COR-L47 (cell line): ENCODE measurements around the gene DTNB.

Source experiments
- DNase-seq: peaks from one replicate; lab custom pipeline; 2025; lab: John Stamatoyannopoulos, UW

DTNB gene

DNA sequence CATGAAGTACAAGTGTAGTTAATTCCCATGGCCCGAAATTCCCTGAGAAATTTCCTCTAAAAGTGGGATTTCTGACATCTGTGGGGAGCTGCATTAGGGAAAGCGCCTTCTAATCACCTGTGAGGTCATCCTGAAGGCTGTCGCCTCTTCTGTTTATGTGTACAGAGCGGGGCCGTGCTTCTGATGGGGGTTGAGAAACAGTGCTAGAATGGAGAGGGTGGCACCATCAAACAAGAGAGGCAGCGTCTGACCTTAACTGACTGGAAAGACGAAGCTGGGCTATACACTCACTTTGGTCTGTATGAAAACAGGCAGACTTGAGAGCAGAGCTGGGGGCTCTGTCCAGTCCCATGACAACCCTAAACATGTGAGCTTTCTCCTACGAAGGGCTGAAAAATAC, 287.5 kb downstream of the DTNB start:
- no peak for DNase-seq

DNA sequence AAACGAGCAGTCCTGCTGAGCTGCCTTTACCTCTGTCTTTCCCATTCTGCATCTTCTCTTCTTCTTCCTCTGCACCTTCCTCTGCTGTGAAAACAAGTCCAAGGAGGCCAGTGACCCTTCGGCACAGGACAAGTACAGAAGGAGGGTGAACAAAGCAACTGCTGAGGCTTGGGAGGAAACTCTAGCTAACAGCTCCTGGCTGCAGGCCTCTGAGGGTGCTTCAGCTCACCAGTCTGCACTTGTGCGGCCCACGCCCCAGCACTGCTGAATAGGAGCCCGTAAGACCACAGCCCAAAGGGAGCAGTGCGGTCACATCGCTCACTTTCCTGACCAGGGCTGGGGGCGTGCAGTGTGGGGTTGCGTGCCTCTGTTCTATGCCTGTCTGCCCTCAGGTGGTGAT, 289.6 kb downstream of the DTNB start:
- DNase-seq = no peak

DNA sequence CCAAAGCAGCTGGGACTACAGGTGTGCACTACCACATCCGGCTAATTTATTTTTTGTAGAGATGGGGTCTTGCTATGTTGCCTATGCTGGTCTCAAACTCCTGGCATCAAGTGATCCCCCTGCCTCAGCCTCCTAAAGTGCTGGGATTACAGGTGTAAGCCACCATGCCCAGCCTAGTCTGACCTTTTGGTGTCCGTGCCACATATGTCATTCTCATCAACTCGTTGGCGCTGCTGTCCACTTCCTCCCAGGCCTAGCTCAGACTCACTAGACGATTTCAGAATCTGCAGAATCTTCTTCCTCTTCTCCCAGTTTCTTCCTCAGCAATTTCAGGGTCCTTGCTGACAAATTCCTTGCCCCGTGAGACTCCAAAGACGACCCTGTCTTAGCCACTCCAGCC, 291.9 kb downstream of the DTNB start:
- no peak for DNase-seq

DNA sequence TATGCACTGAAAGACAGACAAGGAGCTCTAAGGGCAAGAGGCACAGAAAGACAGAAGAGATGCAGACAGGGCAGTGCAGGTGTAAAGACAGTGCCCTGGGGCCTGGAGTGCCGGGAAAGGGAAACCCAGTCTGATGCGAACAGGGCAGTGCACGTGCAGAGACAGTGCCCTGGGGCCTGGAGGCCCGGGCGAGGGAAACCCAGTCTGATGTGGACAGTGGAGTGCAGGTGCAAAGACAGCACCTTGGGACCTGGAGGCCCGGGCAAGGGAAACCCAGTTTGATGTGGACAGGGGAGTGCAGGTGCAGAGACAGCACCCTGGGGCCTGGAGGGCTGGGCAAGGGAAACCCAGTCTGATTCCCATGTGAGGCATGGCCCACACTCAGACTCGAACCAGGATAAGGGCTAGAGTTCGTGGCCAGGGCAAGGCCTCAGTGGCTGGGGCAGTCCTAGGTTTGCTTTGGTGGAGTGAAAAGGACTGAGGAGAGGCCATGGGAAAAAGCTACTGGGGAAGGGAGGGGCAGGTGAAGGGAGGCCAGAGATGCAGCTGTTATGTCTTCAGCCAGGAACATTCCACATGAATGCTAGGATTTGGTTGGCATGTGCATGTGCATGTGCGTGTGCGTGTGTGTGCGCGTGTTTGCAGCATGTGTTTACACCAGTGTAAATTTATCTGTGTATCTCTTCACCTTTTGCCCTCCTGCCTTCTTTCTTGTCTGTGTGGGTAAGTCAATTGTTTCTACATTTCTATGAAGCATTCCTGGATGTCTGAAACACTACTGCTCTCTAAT, 292.6 kb downstream of the DTNB start:
- no peak for DNase-seq

DNA sequence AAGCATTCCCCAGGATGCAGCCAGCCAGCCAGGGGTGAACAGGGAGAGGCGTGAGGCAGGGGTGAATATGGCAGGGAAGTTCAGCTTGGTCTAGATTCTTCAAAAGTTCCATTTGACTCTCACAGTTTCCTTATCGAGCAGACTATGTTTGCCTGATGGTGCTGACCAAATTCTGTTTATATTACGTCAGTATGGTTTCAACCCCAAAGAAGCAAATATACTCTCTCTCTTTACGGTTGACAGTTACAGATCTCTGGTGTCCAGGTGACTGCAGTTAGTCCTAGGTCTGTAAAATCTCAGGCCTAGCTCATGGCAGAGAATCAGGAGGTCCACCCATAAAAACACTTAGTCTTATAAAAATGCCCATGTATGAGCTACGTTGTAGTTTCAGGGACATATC, 293.4 kb downstream of the DTNB start:
- no peak for DNase-seq

DNA sequence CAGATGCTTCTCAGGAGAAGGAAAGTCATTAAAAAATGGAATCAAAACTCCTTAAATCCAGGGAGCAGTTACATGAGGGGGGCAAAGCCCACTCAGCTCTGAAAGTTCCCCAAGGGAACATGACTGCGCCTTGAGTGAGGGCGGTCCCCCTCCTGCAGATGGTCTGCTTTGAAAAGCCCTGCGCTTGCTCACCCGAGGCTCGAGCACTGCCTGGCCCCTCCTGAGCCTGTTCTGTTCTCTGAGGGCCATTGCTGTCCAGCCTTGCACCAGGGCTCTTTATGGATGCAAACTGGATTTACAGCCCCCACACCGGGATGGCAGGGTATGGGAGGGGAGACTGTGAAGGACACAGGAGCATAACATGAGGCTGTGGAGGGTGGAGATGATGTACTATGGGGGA, 293.8 kb downstream of the DTNB start:
- DNase-seq = no peak

DNA sequence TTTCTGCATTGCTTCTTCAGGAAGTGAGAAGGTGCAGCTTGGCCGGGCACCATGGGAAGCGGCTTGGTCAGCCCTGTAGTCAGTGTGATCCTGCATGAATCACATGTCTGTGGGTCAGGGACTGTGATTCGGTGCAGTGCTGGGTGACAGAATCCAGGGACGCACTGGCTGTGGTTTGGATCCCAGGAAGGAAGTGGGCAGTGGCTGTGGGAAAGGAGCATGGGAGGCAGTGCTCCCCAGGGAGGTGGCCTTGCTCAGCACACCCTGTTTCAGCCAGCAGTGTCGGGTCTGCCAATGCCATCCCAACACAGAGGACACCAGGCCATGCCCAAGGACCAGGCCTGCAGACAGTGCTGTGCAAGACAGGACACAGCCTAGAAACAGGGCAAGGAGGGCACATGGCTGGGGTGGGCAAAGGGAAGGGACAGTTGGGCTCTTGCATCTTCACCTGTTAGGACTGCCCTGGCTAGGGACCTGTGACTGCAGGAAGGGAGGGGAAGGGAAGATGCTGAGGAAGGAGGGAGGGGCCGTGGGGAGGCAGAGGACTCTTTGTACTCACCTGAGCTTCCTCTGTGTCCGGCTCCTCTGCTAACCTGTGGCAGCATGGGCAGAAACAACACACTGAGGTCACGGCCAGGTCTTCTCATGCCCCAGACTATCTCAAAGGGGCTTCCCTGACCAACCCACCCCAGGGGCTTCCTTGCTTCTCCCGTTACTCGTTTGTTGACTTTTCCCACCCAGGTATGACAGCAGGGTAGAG, 294.5 kb downstream of the DTNB start:
- no peak for DNase-seq

DNA sequence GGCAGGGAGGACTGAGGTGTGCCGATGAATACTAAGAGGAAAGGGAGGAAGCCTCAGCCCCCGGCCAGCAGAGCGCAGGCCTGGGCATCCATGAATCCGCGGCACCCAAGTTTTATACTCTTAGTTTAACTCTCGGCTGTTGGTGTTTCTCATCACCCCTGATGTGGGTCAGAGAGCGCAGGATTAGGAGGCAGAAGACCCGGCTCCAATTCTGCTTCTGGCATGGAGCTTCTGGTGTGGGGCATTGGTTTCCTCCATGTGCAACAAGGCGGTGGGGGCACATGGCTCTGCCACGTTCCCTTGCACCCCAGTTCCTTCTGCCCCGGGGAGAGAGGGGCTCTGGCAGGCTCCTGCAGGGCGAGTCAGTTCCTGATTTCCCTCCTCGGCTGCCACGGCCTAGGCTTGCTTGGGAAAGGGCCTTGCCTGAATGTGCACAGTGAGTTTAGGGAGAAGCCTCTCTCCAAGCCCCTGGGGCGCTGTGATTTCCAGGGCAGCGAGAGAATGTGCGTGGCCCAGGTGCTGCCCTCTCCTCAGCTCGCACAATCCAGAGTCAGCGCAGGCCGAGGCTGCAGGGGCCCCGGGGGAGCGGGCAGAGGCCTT, 295.5 kb downstream of the DTNB start:
- no peak for DNase-seq

DNA sequence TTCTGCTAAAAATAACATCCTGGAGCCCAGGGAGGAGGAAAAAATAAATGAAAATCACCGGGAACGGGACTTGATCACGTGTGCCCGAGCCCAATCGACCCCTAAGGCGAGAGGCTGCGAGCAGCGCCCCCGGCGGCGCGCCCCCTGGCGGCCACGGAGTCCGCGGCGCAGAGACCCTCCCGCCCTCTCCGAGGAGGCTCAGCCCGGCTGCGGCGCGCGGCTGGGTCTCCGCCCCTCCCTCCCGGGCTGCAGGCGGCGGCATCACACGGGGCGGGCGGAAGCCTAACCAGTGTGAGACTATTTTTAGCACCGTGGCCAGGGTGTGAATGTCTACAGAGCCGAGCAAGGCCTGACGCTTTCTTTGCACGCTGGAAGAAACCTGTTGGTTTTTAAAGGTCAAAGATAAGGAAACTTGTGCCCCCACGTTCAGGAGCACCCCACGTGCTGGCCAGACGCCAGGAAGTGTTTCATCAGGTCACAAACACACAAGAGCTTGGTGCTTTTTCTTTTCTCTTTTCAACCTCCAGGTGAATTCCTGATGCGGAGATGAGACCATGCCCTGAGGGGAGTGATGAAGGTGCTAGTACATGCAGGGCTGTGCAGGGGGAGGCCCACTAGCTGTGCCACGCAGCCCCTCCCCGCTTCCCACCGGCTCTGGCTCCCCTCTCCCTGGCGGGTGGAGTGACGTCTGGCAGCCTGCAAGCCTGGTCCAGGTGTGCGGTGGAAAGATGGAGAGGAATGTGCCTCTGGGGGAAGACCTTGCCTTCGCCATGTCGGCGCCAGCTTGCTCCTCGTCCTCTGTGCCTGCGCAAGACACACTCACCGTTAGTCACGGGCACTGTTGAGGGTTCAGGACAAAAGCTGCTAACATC, 296.4 kb downstream of the DTNB start:
- peak; percentile 93 for DNase-seq

DNA sequence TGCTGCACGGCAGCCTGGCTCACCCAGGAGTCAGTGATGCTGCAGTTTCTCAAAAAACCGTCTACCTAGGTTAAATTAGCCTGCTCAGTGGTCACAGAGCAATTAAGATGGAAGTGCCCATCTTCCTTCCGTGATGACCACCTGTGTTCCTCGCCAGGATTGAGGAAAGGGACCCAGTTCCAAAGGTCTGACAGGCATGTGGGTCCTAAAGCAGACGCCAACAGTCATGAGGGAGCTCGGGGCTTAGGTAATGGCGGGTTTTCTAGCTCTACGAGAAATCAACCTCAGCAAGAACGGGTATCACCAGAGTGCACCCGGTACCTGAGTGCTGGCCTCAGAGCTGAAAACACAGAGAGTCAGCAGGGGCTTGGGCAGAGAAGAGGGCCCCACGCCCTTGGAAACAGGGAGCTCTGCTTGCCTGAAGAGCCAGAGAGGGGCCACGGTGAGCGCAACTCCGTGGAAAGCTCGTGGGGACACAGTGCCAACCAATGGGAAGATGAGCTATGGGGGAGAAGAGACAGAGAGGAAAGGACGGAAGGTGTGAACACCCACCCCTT, 297.3 kb downstream of the DTNB start:
- DNase-seq = no peak

DNA sequence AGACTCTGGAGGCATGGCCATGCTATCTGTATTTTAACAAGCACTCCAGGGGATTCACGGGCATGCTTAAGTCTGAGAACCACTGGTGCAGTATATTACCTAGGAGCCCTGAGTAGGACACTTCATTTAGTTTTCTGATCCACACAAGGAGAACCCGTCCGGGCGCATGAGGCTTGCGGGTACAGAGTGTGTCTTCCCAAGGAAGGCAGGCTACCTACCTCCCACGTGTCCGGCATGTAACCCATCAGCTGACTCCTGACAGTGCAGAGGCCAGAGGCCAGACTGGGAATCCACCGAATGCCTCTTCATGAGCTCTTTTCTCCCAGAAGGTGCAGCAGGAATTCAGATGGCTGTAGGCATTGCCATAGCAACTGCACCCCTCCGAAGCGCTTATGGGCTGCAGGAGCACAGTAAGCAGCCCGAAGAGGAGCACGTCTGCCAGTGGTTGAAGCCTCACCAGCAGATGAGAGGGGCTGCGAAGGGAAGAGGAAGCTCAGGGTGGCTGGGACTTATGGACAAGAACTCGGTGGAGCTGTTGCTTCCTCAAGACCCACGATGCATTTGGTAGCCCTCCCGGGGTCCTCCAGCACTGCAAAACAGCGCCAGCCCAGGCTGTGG, 297.9 kb downstream of the DTNB start:
- no peak for DNase-seq

DNA sequence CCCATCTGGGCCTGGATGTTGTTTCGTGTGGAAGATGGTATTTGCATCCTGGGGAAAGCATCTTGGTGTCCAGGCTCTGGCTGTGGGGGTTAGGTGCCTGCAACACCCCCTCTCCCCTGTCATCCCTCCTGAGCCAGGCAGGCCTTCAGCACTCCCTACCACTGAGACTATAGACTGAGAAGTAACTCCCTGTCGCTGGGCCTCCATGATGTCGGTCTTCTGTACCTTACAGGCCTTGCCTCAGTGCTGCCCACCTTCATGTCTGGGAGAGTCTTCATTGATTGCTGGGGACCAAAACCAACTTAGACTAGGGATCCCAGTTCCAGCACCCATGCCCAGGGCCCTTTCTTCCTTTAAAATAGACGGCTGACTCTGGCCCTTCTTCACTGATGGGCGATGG, 298.6 kb downstream of the DTNB start:
- DNase-seq = no peak

DNA sequence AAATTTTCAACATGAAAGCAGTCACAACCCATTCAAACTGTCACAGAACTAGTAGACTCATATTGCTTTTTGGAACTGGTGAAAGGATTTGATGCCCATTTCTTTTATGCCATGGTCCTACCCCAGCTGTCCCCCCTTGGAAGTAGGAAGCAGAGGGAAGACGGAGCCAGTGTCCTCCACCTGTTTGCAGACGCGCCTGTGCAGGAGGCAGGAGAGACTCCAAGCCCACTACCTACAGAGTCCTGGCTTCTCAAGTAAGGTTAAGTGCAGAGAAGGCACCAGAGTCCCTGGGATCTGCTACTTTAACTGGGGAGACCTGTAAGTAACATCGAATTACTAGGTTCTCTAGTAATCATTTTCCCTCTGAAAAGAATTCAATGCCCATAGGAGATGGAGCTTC, 299.0 kb downstream of the DTNB start:
- no peak for DNase-seq

DNA sequence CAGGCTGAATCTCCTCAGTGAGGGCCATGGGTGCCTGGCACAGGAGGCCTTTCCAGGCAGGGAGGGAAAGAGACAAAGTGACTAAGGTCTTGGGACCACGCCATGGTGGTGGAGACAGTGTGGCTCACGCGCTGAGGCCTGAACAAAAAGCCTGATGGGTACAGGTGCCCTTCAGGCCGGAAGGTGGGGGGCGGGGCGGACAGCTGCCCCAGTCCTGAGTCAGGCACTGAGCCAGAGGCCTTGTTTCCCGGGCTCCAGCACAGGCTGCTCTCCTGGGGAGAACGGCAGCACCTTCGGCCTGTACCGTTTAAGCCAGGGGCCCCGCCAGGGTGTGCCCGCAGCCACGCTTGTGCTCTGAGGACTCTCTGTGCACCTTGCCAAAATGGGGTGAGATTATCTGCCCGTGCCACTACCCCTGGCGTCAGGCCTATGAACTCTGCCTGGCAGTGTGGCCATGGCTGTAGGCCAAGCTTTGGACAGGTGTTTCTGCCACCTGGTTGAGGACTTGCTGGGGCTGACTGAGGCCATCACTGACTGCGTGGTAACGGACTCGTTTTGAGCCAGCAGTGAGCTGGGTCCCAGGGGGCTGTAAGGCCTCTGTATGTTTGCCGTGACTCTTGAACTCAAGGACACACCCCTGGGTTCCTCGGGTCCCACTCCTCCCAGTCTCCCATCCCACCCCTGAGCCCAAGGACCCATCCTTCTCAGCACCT, 300.0 kb downstream of the DTNB start:
- peak; percentile 83 for DNase-seq

DNA sequence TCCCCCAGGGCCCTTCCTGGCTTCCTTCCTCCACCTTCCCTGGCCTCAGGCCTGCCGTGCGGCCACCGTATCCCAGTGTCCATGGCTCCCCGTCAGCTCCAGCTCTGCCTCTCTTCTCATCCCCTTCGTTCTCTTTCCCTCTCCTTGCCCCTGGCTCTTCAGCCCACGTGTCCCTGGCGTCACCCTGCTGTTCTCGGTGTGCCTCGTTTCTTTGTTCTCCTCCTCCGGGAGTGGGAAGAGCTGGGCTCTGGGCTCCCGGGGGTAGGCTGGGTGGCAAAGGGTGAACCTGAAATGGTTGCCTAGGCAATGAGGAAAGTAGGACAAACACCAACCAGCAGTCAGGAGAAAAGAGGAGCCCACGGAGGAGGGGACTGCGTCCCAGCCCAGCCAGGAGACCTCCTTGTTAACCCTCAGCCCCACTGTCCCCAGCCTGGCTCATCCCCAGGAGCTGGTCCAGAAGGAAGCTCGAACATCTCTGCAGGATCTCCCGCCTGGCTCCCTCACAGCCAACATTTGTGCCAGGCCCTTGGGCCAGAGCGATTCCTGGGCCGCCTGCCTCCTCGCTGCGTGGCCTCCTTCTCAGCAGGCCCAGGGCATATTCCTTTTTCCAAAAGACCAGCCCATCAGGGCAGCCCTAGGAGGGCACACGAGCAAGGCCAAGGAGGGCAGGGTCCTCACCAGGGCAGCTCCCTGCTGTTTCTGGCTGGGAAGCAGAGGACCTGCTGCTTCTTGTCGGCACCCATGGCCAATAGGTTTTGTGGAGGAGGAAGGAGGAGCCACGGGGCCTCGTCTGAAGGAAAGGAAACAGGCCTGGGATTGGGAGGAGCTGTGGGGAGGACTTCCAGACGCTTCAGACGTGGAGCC, 300.7 kb downstream of the DTNB start:
- DNase-seq = no peak

DNA sequence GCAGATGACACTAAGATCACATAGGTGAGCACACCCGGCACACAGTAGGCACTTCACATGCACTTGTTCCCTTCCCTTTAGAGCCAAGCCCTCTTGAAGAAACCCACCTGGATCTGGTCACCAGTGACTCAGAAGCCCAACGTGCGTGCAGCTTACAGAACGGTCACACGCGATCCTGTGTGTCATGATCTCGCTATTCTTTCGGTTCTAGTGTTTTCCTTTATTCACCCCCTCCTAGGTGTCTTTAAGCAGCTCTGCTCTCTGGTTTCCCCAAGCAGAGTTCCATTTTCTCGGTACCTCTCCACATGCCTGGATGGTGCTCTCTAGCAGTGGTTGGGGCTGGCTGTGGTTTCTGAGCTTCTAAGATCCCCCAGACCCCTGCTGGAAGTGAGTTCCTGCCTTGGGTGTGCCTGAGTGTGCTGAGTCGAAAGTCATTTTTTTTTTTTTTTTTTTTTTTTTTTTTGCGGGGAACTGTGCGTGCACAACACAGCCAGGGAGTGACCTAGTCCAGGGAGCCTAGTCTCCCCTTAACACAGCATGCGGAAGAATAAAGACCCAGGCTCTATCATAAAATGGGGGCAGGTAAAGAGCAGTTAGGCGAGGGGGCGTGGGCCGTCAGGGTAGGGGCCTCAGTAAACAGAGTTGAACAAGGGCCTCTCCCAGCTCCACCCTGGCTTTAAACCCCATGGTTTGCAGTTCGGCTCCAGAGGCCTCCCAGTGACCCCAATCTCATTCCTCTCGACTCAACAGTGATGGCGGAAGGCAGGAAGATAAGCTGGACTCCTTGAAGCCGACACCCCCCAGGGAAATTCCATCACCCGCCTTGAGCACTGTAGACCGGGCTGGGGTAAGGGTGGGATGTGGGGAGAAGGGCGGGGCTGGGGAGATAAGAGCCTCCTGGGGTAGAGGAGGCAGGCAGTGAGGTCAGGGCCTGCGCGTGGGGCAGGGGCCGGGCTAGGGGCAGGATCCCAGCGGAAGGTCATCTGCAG, 301.8 kb downstream of the DTNB start:
- DNase-seq = no peak

DNA sequence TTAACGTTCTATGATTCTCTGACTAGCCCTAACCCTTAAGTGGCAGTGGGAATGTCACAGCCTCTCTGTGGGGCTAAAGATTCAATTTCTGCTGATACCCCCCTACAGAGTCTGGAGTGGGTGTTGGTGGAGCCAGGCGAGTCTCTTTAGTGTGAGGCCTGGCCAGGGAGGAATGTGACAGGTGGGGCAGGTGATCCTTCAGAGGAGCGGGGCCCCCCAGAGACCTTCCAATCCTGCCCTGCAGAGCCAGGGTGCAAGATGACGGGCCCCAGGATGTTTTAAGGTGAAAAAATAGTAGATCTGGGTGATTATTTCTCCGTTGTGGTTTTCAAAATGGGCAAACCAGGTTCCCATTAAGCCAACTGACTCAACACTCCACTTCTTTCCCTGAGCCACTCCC, 303.5 kb downstream of the DTNB start:
- DNase-seq = no peak

DNA sequence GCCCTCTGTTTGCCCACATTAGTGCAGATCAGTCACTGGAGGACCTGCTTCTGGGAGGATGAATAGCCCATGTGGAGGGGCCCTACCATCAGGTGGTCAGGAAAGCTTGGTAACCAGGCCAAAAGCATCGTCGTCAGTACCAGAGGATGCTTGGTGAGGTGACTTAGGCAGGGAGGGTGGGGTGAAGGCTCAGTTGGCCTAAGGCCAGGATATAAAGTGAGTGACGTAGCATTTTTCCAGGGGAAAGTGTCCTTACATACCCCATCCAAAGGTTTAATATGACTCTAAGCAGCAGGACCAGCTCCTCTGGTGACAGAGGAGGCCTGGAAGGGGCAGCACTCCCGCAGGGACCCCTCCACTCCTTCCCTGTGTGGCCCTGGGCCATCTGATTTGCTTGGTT, 303.9 kb downstream of the DTNB start:
- no peak for DNase-seq

DNA sequence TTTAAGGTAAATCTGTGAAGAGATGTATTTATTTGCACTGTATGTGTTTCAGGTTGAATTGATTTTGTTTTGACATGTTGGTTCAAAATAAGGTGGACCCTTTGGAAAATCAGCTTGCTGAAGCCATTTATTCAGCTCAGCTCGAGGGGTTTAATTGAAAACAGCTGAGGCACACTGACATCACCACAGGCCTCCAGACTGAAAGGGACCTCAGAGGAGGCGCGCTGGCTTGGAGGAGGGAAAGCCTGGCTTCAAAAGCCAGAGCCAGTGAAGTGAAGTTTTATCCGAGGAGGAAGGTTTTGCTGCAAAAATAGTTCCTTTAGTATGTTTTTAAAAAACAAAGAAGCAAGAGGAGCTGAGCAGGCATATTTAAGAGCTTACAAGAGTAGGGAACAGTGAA, 304.7 kb downstream of the DTNB start:
- no peak for DNase-seq
